Activated CD8-positive, alpha-beta memory T cell treated with anti-CD3 and anti-CD28 coated beads, Interleukin-2, amount 50 U/mL, for 24 hours (primary cell): ENCODE data around the gene EPHA7.

Experiments
- DNase-seq: peaks from one replicate; pipeline ENCODE4 v3.0.0-alpha.2; 2020; ENCODE audit errors: extremely low read depth

Gene EPHA7

GRCh38 chr6:93325761-93326160 is 93.6 kb downstream of the EPHA7 start:
- DNase-seq = no peak

- DNase-seq = no peak
Measured at GRCh38 chr6:93323630-93324029, 95.7 kb downstream of the EPHA7 start.

- no peak for DNase-seq
Measured at GRCh38 chr6:93322651-93323050, 96.7 kb downstream of the EPHA7 start.

GRCh38 chr6:93319304-93319703 is 100.1 kb downstream of the EPHA7 start:
- no peak for DNase-seq

GRCh38 chr6:93318121-93318520 is 101.2 kb downstream of the EPHA7 start:
- DNase-seq = no peak

GRCh38 chr6:93317592-93317991 is 101.8 kb downstream of the EPHA7 start:
- DNase-seq = no peak

GRCh38 chr6:93307505-93308409 is 111.6 kb downstream of the EPHA7 start:
- no peak for DNase-seq

GRCh38 chr6:93305088-93305487 is 114.3 kb downstream of the EPHA7 start:
- DNase-seq = no peak

GRCh38 chr6:93304505-93304904 is 114.9 kb downstream of the EPHA7 start:
- DNase-seq = no peak

- DNase-seq = no peak
Measured at GRCh38 chr6:93300661-93301060, 118.7 kb downstream of the EPHA7 start.

GRCh38 chr6:93299622-93300021 is 119.7 kb downstream of the EPHA7 start:
- DNase-seq = no peak

GRCh38 chr6:93295631-93296030 is 123.7 kb downstream of the EPHA7 start:
- no peak for DNase-seq

- no peak for DNase-seq
Measured at GRCh38 chr6:93294879-93295278, 124.5 kb downstream of the EPHA7 start.

- no peak for DNase-seq
Measured at GRCh38 chr6:93293872-93294271, 125.5 kb downstream of the EPHA7 start.

- no peak for DNase-seq
Measured at GRCh38 chr6:93293460-93293859, 125.9 kb downstream of the EPHA7 start.

- no peak for DNase-seq
Measured at GRCh38 chr6:93282521-93283031, 136.8 kb downstream of the EPHA7 start.

GRCh38 chr6:93278241-93278640 is 141.1 kb downstream of the EPHA7 start:
- no peak for DNase-seq

GRCh38 chr6:93272896-93273295 is 146.5 kb downstream of the EPHA7 start:
- DNase-seq = no peak

GRCh38 chr6:93272211-93272610 is 147.1 kb downstream of the EPHA7 start:
- no peak for DNase-seq

GRCh38 chr6:93266116-93266817 is 153.1 kb downstream of the EPHA7 start:
- DNase-seq = no peak

- DNase-seq = no peak
Measured at GRCh38 chr6:93260881-93261280, 158.5 kb downstream of the EPHA7 start.

GRCh38 chr6:93259332-93259731 is 160.0 kb downstream of the EPHA7 start:
- DNase-seq = no peak

GRCh38 chr6:93252930-93253329 is 166.4 kb downstream of the EPHA7 start:
- DNase-seq = no peak
